Measurements from ENCODE around the gene MAP3K4.

DNA sequence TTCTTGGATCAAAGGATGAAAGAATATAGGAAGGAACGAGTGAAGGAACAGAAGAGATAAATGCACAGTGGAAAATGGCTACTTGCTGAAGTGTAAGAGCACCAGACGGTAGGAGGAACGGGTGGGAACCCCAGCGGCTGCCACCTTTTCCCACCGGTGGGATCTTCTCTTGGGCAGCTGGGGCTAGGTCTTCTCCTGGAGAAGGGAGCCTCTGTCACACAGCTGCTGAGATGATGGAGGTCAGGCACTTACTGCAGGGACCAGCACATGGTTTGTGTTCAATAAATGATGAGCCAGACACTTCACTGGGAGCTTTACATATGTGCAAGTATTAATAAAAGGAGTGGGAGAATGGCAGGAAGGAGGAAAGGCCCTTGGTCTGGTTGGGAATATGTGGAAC lies 158.6 kb downstream of the MAP3K4 start:
- no peak for TF ChIP-seq POLR2A (IDR thresholded peaks at IDR 0.05)
- TF ChIP-seq, protein P1, sequence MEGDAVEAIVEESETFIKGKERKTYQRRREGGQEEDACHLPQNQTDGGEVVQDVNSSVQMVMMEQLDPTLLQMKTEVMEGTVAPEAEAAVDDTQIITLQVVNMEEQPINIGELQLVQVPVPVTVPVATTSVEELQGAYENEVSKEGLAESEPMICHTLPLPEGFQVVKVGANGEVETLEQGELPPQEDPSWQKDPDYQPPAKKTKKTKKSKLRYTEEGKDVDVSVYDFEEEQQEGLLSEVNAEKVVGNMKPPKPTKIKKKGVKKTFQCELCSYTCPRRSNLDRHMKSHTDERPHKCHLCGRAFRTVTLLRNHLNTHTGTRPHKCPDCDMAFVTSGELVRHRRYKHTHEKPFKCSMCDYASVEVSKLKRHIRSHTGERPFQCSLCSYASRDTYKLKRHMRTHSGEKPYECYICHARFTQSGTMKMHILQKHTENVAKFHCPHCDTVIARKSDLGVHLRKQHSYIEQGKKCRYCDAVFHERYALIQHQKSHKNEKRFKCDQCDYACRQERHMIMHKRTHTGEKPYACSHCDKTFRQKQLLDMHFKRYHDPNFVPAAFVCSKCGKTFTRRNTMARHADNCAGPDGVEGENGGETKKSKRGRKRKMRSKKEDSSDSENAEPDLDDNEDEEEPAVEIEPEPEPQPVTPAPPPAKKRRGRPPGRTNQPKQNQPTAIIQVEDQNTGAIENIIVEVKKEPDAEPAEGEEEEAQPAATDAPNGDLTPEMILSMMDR (IDR thresholded peaks at IDR 0.05): no peak
